H1 (cell line): Measurements from ENCODE around the gene CELF4.

Experiments used
- CTCF ChIP-seq, 3 experiments: IDR thresholded peaks; 1 replicate in 2 of 3; 2 replicates in 1 of 3; pipeline versions ENCODE4 v1.5.1 to v1.6.1; 2011; ENCODE audit warnings: low read length in 3 of 3, mild to moderate bottlenecking in 3 of 3, inconsistent platforms in 2 of 3, low read depth in 1 of 3, moderate library complexity in 1 of 3; ENCODE audit not compliant: insufficient read depth in 1 of 3; ENCODE audit errors: control extremely low read depth in 1 of 3
- EGR1 ChIP-seq: IDR thresholded peaks from 2 replicates; pipeline ENCODE4 v1.6.1; 2011; ENCODE audit warnings: low read depth, low read length, borderline replicate concordance
- EZH2 ChIP-seq: fragments of 200-600 bp; sonication (generic); IDR thresholded peaks from 2 replicates; pipeline ENCODE4 v1.7.1; 2012; ENCODE audit warnings: low read depth, mild to moderate bottlenecking, moderate library complexity, low read length, inconsistent platforms; ENCODE audit not compliant: severe bottlenecking
- GABPA ChIP-seq: IDR thresholded peaks from 2 replicates; pipeline ENCODE4 v1.6.1; 2011; ENCODE audit warnings: mild to moderate bottlenecking, low read length, moderate library complexity, borderline replicate concordance; ENCODE audit not compliant: insufficient read depth
- POLR2A ChIP-seq, 2 experiments: IDR thresholded peaks; 1 replicate in 1 of 2; 2 replicates in 1 of 2; pipeline ENCODE4 v1.6.1; 2011; ENCODE audit warnings: low read depth in 2 of 2, low read length in 2 of 2, mild to moderate bottlenecking in 2 of 2; ENCODE audit errors: control extremely low read depth in 1 of 2
- RXRA ChIP-seq: IDR thresholded peaks from 2 replicates; pipeline ENCODE4 v1.6.1; 2011; ENCODE audit warnings: low read depth, mild to moderate bottlenecking, low read length, moderate library complexity; ENCODE audit not compliant: insufficient read depth
- YY1 ChIP-seq: IDR thresholded peaks from 2 replicates; pipeline ENCODE4 v1.6.1; 2011; ENCODE audit warnings: low read depth, mild to moderate bottlenecking, low read length
- TF ChIP-seq, protein P1 (sequence below): IDR thresholded peaks from 2 replicates; pipeline ENCODE4 v1.6.1; 2011; ENCODE audit warnings: low read depth, mild to moderate bottlenecking, low read length; ENCODE audit not compliant: insufficient read depth

- TF ChIP-seq GABPA = no peak
- TF ChIP-seq CTCF (IDR thresholded peaks at IDR 0.05; ENCODE audit: control extremely low read depth in 1 of 3, insufficient read depth in 1 of 3, low read depth in 1 of 3, low read length in 3 of 3) = no peak
- TF ChIP-seq RXRA = no peak
- TF ChIP-seq EGR1 = no peak
- TF ChIP-seq, protein P1, sequence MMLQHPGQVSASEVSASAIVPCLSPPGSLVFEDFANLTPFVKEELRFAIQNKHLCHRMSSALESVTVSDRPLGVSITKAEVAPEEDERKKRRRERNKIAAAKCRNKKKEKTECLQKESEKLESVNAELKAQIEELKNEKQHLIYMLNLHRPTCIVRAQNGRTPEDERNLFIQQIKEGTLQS = no peak
- no peak for TF ChIP-seq YY1
- no peak for TF ChIP-seq EZH2
- TF ChIP-seq POLR2A (IDR thresholded peaks at IDR 0.05; ENCODE audit: control extremely low read depth in 1 of 2, low read depth in 2 of 2, low read length in 2 of 2) = no peak
Observed at GRCh38 chr18:37244618-37245017, 321.0 kb downstream of the CELF4 start.
